NB4 (cell line): ENCODE data around the gene CLIP3.
A peak's percentile ranks its signal among the peaks of the same experiment; 100 is the strongest.

Source experiments
- DNase-seq: peaks from one replicate; pipeline ENCODE4 v3.0.0; 2010; ENCODE audit warnings: low read depth
- H3K4me3 ChIP-seq: one replicate; pipeline ENCODE4 v1.5.1; 2011; ENCODE audit warnings: mild to moderate bottlenecking, low read depth, low read length, moderate library complexity
- MYC ChIP-seq: IDR thresholded peaks from 2 replicates; pipeline ENCODE4 v1.6.1; 2011; ENCODE audit warnings: low read depth, low read length
- POLR2A ChIP-seq: IDR thresholded peaks from 2 replicates; pipeline ENCODE4 v1.6.1; 2011; ENCODE audit warnings: mild to moderate bottlenecking; ENCODE audit not compliant: insufficient read length; ENCODE audit errors: extremely low read depth
- TF ChIP-seq, protein P1 (sequence below): IDR thresholded peaks from one replicate; pipeline ENCODE4 v1.5.1; 2012; ENCODE audit warnings: low read depth, low read length
- TF ChIP-seq, protein P2 (sequence below): IDR thresholded peaks from 2 replicates; pipeline ENCODE4 v1.6.1; 2011; ENCODE audit warnings: low read depth, low read length

The CLIP3 gene

DNA sequence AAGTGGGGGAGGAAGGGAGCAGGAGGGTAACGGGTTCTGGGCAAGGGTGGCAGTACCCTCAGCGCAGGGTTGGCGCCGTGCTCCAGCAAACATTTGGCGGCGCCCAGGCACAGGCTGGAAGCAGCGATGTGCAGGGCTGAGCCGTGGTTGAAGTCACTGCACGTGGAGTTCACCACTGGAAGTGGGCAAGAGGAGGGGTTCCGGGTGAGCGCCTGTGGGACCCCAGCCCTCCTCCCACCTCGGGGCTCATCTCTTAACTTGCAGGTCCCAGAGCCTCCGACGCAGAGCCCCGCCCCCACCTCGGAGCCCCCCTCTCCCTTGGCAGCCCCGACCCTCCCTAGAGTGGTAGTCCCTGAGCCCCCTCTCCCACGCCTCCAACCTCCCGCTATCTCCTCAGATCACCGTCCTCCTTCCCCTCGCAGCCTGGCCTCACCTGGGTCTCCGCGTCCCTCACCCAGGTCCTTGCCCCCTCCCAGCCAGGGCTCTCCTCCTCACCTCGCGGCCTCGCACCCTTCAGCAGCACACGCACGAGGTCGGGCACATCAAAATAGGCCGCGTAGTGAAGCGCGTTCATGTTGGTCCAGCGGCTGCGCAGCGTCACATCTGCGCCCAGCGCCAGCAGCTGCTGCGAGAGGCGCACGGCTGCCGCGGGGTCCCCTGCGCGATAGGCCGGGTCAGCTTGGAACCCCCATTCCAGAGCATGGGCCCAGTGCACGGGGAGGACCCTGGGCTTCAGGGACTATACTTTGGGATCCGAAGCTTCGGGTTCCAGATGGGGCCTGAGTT is 6.4 kb downstream of the CLIP3 start:
- DNase-seq = no peak
- TF ChIP-seq MYC (no peak), POLR2A (no peak)
- TF ChIP-seq, protein P1, sequence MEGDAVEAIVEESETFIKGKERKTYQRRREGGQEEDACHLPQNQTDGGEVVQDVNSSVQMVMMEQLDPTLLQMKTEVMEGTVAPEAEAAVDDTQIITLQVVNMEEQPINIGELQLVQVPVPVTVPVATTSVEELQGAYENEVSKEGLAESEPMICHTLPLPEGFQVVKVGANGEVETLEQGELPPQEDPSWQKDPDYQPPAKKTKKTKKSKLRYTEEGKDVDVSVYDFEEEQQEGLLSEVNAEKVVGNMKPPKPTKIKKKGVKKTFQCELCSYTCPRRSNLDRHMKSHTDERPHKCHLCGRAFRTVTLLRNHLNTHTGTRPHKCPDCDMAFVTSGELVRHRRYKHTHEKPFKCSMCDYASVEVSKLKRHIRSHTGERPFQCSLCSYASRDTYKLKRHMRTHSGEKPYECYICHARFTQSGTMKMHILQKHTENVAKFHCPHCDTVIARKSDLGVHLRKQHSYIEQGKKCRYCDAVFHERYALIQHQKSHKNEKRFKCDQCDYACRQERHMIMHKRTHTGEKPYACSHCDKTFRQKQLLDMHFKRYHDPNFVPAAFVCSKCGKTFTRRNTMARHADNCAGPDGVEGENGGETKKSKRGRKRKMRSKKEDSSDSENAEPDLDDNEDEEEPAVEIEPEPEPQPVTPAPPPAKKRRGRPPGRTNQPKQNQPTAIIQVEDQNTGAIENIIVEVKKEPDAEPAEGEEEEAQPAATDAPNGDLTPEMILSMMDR = no peak
- TF ChIP-seq, protein P2, sequence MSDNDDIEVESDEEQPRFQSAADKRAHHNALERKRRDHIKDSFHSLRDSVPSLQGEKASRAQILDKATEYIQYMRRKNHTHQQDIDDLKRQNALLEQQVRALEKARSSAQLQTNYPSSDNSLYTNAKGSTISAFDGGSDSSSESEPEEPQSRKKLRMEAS = no peak
- no peak overlapping the region for H3K4me3 ChIP-seq

DNA sequence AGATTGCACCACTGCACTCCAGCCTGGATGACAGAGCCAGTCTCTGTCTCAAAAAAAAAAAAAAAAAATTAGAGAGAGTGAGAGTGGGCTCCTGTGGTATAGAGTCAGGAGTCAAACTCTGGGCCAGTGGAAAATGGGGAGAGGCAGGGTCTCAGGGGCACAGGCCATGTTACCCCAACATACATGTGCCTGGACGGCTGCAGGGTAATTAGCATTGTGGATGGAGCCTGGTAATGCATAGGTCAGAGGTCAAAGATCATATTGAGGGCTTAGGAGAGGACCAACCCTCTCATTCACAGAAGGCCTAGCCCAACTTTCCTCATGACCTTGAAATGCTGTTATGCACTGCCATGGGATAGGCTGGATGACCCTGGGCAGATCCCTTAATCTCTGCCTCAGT is 7.1 kb downstream of the CLIP3 start:
- TF ChIP-seq, protein P2 = no peak
- TF ChIP-seq, protein P1 = no peak
- TF ChIP-seq MYC = no peak
- TF ChIP-seq POLR2A = no peak
- H3K4me3 ChIP-seq = no peak overlapping the region
- DNase-seq = no peak

DNA sequence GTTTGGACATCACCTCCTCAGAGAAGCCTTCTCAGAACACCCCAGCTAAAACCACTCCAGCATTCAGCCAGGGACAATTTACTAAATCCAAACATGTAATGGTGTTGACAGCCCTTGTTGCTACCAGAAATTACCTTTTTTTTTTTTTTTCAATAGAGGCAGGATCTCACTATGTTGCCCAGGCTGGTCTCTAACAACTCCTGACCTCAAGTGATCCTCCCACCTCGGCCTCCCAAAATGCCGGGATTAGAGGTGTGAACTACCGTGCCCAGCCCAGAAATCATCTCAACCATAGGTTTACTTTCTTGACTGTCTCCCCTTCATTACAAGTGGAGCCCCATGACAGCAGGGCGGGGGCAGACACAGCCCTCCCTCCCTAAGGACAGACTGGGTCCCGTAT is 9.2 kb downstream of the CLIP3 start:
- no peak for DNase-seq
- H3K4me3 ChIP-seq = no peak overlapping the region
- TF ChIP-seq MYC (no peak), POLR2A (no peak)
- TF ChIP-seq, protein P2 = no peak
- TF ChIP-seq, protein P1 = no peak

DNA sequence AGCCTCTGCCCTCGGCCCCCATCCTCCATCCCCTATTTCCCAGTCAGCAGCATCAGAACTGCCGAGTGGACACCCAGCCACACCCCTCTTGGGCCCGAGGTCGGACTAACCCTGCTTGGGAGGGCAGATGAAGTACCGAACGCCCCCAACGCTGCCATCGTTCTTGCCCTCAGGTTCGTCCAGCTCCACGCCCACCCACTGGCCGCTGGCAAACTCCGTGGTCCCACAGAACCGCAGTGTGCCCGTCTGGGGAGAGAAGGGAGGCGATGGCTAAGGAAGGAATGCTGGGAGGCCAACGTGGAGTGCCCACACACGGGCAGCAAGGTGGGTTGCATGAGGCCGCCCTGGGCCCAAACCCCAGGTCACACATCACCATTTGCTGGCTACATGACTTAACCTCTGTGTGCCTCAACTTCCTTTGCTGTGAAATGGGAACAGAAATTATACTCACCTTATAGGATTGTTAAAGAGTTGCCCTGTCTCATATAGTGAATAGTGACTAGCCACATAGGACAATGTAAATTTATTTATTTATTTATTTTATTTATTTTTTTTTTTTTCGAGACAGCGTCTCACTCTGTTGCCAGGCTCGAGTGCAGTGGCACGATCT is 13.5 kb downstream of the CLIP3 start:
- TF ChIP-seq POLR2A = no peak
- no peak for TF ChIP-seq MYC
- TF ChIP-seq, protein P2 = no peak
- TF ChIP-seq, protein P1 = no peak
- no peak overlapping the region for H3K4me3 ChIP-seq
- DNase-seq = no peak

DNA sequence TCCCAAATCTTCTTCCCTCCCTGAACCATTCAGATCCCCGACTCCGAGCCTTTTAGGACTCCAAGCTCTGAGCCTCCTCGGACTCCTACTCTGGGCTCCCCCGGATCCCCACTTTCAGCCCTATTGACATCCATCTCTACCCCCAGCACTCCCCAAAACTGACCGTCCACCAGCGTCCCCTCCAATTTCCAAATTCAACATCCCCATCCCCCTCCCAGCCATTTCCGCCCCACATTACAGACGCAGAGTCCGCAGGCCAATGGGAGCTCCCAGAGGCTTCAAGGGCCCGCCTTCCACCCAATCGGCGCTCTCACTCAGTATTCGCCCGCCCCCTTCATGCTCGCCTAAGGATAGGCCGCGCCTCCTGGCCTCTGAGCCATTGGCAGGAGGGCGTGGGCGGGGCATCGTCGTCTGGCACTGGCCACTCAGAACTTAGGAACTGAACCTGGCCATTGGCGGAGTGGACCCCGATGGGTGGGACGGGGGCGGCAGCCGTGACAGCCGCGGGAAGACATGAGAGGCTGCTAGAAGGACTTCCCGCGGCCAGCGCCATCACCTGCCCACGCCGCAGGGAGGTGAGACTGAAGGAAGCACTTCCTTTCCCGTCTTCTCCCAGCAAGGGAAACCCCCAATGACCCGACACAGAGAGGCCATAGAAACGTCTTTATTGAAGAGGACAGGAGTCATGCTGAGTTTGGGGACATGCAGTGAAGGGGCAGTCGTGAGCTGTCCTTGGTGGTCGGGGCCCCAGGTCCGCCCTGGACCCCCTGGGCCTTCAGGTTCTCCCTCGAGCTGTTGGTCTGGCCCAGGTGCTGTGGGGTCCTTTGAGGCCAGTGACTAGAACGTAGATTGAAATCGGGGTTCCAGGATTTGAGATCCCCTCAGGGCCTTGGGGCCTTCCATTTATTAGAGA is 18.4 kb downstream of the CLIP3 start, which contains the start of gene ALKBH6:
TSS of gene ALKBH6 (minus strand) at position 202 of the 913 bp plus-strand sequence. CDS start 816 bp downstream, outside the sequence.
- TF ChIP-seq POLR2A (no peak), MYC (0 out of 2 replicates have a peak, but pooled peaks have one; percentile 53)
- TF ChIP-seq, protein P2 = 0 out of 2 replicates have a peak, but pooled peaks have one; percentile 36
- H3K4me3 ChIP-seq = peak within 1 kb of the TSS; percentile 76

More for the DNA sequence above, 18.4 kb downstream of the CLIP3 start, which contains the start of gene ALKBH6:
- peak; percentile 97 for DNase-seq
